Right forelimb (tissue), 1 donor: ENCODE measurements around the gene DNMT3L.
"Not testable (repeated sequence)": the region's sequence is repeated elsewhere in the genome, so short reads cannot be mapped to it uniquely, and the experiment has no call there.

Experiments
- DNase-seq: peaks from one replicate; pipeline ENCODE4 v3.0.0-alpha.2; 2018

Gene DNMT3L

DNA sequence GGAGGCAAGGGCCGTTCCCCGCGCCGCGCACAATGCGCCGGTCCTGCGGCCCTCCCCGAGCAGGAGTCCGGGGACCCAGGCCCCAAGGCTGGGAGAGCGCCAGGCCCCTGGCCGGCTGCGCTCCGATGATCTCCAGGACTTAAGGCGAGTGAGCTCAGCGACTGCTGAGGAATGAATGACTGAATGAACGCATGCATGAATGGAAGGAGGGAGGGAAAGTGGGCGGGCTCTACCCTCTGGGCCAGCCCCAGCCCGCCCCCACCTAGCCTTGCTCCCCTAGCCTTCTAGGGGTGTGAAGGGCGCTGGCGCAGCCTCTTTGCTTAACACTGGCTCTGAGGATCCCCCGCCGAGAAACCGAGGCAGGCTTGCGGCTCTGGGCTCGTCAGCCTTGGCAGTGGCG lies 20.4 kb downstream of the DNMT3L start:
- not testable (repeated sequence) for DNase-seq

- not testable (repeated sequence) for DNase-seq
Observed at GRCh38 chr21:44240842-44241241, 20.9 kb downstream of the DNMT3L start, which contains the start of gene ICOSLG. ICOSLG (minus strand) TSS chr21:44240943; CDS start chr21:44240817, 126 bp downstream.

- not testable (repeated sequence) for DNase-seq
Observed at GRCh38 chr21:44240353-44240752, 21.3 kb downstream of the DNMT3L start.

GRCh38 chr21:44229561-44229960 lies 32.1 kb downstream of the DNMT3L start:
- DNase-seq, result not testable (repeated sequence)

GRCh38 chr21:44228109-44228508 lies 33.6 kb downstream of the DNMT3L start:
- DNase-seq, result not testable (repeated sequence)

DNA sequence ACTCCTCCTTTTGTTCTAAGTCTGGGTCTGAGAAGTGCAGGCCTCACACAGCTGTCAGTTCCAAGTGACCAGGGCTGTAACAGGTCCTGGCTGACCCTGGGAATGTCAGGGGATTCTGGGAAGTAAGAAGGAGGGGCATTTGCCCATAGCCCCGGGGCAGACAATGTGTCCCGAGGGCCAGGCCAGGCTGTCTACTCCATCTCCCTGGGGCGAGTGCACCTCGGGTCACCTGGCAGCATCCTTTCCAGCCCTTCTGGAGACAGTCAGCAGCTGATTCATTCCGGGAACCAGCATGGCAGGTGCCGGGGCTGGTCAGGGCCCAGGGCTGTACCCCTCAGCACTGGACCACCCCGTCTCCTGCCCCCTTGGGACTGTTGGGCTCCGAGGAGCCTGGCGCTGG lies 34.1 kb downstream of the DNMT3L start:
- not testable (repeated sequence) for DNase-seq

GRCh38 chr21:44225605-44226004 lies 36.1 kb downstream of the DNMT3L start:
- DNase-seq, result not testable (repeated sequence)

- DNase-seq, result not testable (repeated sequence)
Observed at GRCh38 chr21:44223334-44223733, 38.4 kb downstream of the DNMT3L start.

DNA sequence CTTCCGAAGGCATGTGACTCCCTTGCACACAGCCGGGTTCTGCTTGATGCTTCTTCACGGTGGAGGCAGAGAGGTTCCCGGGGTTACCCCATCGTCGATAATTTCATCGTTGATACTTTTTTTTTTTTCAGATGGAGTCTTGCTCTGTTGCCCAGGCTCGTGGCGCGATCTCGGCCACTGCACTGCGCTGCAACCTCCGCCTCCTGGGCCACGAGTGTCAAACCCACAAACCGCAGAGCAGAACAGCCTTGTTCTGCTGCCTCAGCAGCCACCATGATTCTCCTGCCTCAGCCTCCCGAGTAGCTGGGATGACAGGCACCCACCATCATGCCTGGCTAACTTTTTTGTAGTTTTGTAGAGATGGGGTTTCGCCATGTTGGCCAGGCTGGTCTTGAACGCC lies 41.0 kb downstream of the DNMT3L start:
- not testable (repeated sequence) for DNase-seq

DNA sequence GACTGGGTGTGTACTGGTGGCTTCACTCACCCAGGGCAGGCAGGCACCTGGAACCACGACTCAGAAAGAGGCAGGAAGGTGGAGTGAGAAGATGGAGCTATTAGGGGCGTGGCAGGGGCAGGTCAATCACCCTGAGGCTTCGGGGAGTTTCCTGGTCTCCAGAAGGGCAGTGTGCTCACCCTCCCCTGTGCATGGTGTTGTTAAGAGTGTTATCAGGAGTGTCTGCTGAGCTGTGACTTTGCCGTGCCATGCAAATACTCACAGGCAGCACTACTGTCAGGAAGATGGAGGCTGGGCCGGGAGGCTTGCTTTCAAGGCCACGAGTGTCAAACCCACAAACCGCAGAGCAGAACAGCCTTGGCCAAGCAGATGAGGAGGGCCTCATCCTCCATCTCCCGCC lies 43.2 kb downstream of the DNMT3L start:
- DNase-seq, result not testable (repeated sequence)

- DNase-seq, result not testable (repeated sequence)
Observed at GRCh38 chr21:44211978-44212377, 49.7 kb downstream of the DNMT3L start.

DNA sequence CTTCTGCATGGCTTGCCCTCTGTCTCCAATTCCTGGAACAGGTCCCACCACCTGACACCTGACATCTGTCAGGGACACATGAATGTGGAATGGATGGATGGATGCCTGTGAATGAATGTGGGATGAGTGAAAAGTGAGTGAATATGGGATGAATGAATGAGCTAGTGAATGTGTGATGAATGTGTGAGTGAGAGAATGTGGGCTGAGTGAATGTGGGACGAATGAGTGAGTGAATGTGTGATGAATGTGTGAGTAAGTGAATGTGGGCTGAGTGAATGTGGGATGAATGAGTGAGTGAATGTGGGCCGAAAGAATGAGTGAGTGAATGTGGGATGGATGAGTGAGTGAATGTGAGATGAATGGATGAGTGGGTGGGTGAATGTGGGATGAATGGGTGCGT lies 50.1 kb downstream of the DNMT3L start:
- DNase-seq, result not testable (repeated sequence)

DNA sequence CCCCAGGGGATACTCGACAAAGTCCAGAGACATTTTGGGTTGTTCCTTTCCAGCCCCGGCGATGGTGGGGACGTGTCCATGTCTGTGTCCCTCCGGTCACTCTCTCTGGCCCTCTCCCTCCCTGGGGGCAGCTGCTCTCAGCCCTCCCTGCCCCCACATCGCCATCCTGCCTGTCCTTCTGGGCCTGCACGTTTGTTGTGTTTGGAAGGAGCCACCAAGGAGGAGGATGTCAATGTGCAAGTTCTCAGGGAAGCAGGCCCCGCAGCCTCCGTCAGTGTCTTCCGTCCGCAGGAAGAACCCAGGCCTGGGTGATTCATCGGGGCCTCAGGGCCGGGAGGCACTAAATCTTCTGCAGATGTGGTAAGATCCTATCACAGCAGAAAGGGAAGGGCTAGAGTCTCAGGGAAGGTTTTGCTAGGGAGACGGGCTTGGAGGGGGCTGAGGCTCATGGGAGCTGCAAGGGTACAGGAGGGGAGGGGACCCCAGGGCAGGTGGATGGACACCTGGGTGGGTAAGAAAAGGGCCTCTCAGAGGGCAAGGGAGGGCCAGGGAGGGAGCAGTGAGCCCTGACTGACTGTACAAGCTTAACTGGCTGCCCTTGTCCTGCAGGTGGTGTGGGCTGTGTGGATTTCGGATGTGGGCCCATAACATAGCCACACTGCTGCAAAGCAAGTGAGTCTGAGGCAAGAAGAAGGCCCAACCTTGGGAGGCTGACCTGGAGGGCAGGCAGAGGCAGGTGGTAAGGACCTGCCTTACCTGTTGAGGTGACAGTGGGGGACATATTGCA lies 53.6 kb downstream of the DNMT3L start:
- not testable (repeated sequence) for DNase-seq

- not testable (repeated sequence) for DNase-seq
Observed at GRCh38 chr21:44206698-44207676, 54.7 kb downstream of the DNMT3L start.

GRCh38 chr21:44206187-44206586 lies 55.5 kb downstream of the DNMT3L start:
- not testable (repeated sequence) for DNase-seq

- DNase-seq, result not testable (repeated sequence)
Observed at GRCh38 chr21:44202590-44203299, 59.0 kb downstream of the DNMT3L start.

DNA sequence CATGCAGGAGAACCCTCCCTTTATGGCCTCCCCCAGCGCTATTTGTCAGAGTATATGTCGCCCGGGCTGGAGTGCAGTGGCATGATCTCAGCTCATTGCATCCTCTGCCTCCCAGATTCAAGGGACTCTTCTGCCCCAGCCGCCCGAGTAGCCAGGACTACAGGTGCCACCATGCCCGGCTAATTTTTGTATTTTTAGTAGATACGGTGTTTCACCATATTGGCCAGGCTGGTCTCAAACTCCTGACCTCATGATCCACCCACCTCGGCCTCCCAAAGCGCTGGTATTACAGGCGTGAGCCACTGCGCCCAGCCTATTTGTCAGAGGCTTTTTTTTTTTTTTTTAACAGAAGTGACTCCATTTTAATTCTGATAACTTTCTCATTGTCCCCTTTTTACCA lies 61.7 kb downstream of the DNMT3L start:
- not testable (repeated sequence) for DNase-seq

DNA sequence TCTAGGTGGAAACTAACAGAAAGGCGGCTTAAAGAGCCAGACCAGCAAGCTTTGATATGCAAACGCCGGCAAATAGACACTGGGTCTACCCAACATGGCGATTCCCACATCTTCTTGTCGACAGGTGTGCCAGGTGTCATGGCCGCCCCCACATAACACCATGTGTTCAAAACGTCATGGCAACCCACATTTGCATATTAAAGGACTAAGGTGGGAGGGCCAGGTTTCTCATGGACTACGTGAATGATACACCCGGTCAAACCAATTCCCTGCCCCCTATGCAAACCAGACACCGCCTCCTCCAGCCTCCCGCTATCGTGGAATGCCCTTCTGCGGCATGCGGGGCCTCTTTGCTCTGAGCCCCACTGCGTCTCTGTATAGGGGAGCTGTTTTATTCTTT lies 62.2 kb downstream of the DNMT3L start:
- no peak for DNase-seq

DNA sequence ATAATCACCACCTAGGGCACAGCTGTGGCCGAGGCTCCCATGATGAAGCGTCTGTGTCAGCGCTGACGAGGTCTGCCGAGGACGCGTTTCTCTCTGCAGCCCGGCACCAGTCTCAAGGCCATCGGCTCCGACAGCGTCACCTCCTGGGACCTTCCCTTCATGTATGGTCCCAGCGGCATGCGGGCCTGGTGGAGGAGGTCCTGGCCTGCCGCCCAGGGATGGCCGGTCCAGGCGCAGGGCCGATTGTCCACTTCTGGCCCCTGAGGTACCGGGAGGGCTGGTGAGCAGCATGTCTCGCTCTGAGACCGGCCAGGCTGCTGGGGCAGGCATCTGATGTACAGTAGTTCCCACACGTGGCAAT lies 64.6 kb downstream of the DNMT3L start:
- not testable (repeated sequence) for DNase-seq
